ENCODE measurements around the gene APC.

GRCh38 chr5:112876362-112876761, 138.7 kb downstream of the APC start:
- TF ChIP-seq CTCF (IDR thresholded peaks at IDR 0.05) (no peak), EP300 (IDR thresholded peaks at IDR 0.05) (no peak), POLR2A (IDR thresholded peaks at IDR 0.05) (no peak)
